ENCODE data around the gene ABHD16B. TPM values are rescaled to one million over a fixed set of nuclear protein-coding genes. Genes with fewer than 3 reads are reported as not detected.

ABHD16B gene
- total RNA-seq: not detected
- long read RNA-seq: 0 reads

GRCh38 chr20:63861365-63861934 lies at the start of gene ABHD16B:
Gene ABHD16B (plus strand): TSS chr20:63861498. CDS start chr20:63861541, 43 bp downstream.
- DNase-seq: no peak
- ATAC-seq: no peak
- intact Hi-C loops (cut with micrococcal nuclease): loop anchor here (10.0 kb wide), 1 partner anchor 77 kb away; no protein-coding TSS in a partner anchor

- ATAC-seq (no peak), DNase-seq (no peak)
- intact Hi-C loops (cut with micrococcal nuclease): no loop called here
These were observed 46.2 kb upstream of the ABHD16B start for GRCh38 chr20:63814891-63815614.

DNA sequence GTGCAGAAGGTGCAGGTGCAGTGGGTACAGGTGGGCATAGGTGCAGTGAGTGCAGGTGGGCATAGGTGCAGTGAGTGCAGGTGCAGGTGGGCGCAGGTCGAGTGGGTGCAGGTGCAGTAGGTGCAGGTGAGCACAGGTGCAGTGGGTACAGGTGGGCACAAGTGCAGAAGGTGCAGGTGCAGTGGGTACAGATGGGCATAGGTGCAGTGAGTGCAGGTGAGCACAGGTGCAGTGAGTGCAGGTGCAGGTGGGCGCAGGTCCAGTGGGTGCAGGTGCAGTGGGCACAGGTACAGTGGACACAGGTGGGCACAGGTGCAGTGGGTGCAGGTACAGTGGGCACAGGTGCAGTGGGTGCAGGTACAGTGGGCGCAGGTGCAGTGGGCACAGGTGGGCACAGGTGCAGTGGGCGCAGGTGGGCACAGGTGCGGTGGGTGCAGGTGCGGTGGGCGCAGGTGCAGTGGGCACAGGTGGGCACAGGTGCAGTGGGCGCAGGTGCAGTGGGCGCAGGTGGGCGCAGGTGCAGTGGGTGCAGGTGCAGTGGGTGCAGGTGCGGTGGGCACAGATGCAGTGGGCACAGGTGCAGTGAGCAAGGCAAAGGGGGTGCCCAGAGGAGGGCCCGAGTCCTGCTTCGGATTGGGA lies 45.6 kb upstream of the ABHD16B start:
- no peak for DNase-seq
- intact Hi-C loops (cut with micrococcal nuclease): no loop called here
- no peak for ATAC-seq

DNA sequence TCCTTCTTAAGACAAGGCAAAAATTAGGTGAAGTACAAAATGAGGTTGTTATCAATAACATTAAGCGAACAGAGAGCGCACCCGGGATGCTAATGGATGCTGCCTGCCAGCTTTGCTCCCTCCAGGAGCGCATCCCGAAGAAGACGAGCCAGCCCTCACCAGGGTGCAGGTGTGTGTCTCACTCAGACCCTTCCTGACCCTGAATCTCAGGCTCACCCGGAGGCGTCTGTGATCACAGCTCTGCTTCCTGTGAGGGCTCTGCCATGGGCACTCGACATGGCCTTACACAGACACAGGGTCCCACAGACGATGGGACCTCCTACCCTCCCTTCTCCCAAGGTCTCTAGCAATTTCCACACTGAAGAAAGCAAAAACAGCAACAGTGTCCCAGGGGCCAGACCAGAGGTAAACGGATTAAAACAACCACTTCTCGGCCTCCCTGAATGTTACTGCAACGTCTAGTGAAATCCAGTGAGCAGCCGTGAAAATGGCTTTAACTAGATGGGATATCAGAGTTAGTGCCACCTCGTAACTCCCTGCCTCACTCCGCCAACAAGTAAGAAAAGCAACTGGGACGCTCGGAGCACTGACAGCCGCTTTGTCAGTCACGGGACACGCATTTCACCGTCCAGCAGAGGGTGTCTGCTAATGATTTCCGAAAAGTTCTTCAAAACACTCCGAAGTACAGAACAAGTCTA lies 41.9 kb upstream of the ABHD16B start:
- peak; percentile 59 for ATAC-seq
- peak; percentile 62 for DNase-seq
- intact Hi-C loops (cut with micrococcal nuclease): no loop called here

- ATAC-seq (no peak), DNase-seq (no peak)
- intact Hi-C loops (cut with micrococcal nuclease): no loop called here
These were observed 39.5 kb upstream of the ABHD16B start for GRCh38 chr20:63821811-63822210.

DNA sequence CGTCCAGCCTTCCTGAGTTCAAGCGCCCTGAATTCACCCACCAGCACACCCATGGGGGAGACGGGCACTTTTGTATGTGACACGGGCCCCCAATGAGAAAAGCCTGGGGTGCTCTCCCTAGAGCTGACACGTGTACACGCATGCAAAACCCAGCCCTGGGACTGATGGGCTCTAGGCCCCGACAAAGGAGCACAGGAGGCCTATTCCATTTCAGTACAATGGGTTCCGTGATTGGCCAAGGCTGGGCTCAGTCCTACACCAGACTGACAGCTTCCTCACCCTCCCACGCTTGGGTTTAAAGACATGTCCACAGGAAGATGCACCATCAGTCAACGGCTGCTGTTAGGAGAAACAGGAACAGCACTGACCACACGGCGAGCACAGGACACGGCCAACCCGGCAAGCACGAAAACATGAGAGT lies 39.0 kb upstream of the ABHD16B start:
- DNase-seq (no peak), ATAC-seq (peak; percentile 29)
- intact Hi-C loops (cut with micrococcal nuclease): no loop called here

GRCh38 chr20:63823691-63824311 lies 37.5 kb upstream of the ABHD16B start:
- intact Hi-C loops (cut with micrococcal nuclease): no loop called here
- ATAC-seq (no peak), DNase-seq (no peak)

GRCh38 chr20:63825331-63826118 lies 35.8 kb upstream of the ABHD16B start:
- DNase-seq: no peak
- intact Hi-C loops (cut with micrococcal nuclease): no loop called here
- no peak for ATAC-seq

GRCh38 chr20:63826753-63827152 lies 34.5 kb upstream of the ABHD16B start:
- intact Hi-C loops (cut with micrococcal nuclease): no loop called here
- ATAC-seq (no peak), DNase-seq (no peak)

DNA sequence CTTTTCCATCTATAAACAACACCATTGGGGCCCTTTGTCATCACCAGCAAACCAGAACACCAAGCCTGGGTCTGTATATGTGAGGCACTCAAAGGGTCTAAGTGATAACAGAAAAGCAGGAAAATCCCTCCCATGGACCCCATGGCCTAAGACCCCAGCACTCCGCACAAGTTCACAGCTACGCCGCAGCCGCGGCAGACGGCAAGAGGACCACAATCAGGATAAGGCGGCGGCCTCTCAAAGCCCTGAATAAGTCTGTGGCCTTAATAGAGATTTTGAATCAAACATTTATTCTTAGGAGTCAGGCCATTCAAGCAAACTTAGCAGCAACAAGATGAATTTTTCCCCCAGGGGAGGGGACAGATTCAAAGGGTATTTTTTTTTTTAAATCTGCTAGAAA lies 33.2 kb upstream of the ABHD16B start:
- ATAC-seq: no peak
- intact Hi-C loops (cut with micrococcal nuclease): no loop called here
- DNase-seq: no peak

- intact Hi-C loops (cut with micrococcal nuclease): no loop called here
- ATAC-seq: no peak
These were observed 32.8 kb upstream of the ABHD16B start for GRCh38 chr20:63828545-63828944.

GRCh38 chr20:63828951-63829350 lies 32.3 kb upstream of the ABHD16B start:
- no peak for DNase-seq
- intact Hi-C loops (cut with micrococcal nuclease): no loop called here
- ATAC-seq: no peak

More at GRCh38 chr20:63828545-63828944, 32.8 kb upstream of the ABHD16B start:
- DNase-seq: no peak

DNA sequence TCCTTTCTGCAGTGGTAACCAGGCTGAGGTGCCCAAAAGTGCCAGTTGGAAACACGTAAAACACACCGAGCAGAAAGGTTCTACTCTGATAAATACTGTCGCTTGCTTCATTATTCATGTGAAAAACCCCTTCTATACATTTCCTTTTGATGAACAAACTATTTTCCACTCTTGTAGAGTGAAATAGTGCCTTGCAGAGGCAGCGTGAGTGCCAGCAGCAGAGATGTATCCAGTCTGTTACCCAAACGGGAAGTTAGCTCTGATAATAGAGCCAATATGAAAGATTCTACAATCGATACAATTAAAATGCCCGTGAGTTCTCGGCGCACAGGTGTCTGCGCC lies 31.7 kb upstream of the ABHD16B start:
- intact Hi-C loops (cut with micrococcal nuclease): no loop called here
- no peak for ATAC-seq
- no peak for DNase-seq

- DNase-seq (no peak), ATAC-seq (no peak)
- intact Hi-C loops (cut with micrococcal nuclease): no loop called here
These were observed 31.1 kb upstream of the ABHD16B start for GRCh38 chr20:63829945-63830835.

- intact Hi-C loops (cut with micrococcal nuclease): no loop called here
- ATAC-seq: peak; percentile 33
- peak; percentile 88 for DNase-seq
These were observed 30.3 kb upstream of the ABHD16B start, which contains the start of gene ZBTB46 for GRCh38 chr20:63830841-63831588. Gene ZBTB46 (minus strand): TSS chr20:63831264. CDS start chr20:63790757, 40,507 bp downstream.

GRCh38 chr20:63831646-63831992 lies 29.7 kb upstream of the ABHD16B start:
- DNase-seq (no peak), ATAC-seq (peak; percentile 1)
- intact Hi-C loops (cut with micrococcal nuclease): no loop called here

All from left ventricle myocardium superior (tissue), 1 donor.